Subcutaneous adipose tissue (tissue), 4 donors: ENCODE measurements around the gene BPTF. TPM values are rescaled to one million over a fixed set of nuclear protein-coding genes. Genes with fewer than 3 reads are reported as not detected.

ENCODE experiments used
- CTCF ChIP-seq: fragments of 450-650 bp; IDR thresholded peaks from one replicate; pipeline ENCODE4 v1.5.1; 2016; ENCODE audit warnings: low read depth, mild to moderate bottlenecking, control low read depth, antibody characterized with exemption, moderate library complexity
- total RNA-seq, 4 donors: library from RNA; depleted of rRNA; stranded (reverse); fragments of >200 nt; gene quantifications; one replicate each; pipeline ENCODE4 v1.1.0, GENCODE V29; 2016

The BPTF gene
- total RNA-seq, 4 donors from 2014 or later = 64.4 to 95.9 (median 77.5) TPM

- no peak for TF ChIP-seq CTCF
Measured at GRCh38 chr17:67838538-67838937, 13.2 kb downstream of the BPTF start.

GRCh38 chr17:67841992-67842391, 16.7 kb downstream of the BPTF start:
- TF ChIP-seq CTCF = no peak

- TF ChIP-seq CTCF = no peak
Measured at GRCh38 chr17:67842648-67843047, 17.3 kb downstream of the BPTF start.

GRCh38 chr17:67845374-67845773, 20.1 kb downstream of the BPTF start:
- TF ChIP-seq CTCF = no peak

GRCh38 chr17:67850991-67851631, 25.8 kb downstream of the BPTF start:
- TF ChIP-seq CTCF = no peak

GRCh38 chr17:67853703-67854102, 28.4 kb downstream of the BPTF start:
- TF ChIP-seq CTCF = no peak

GRCh38 chr17:67854378-67854777, 29.1 kb downstream of the BPTF start:
- TF ChIP-seq CTCF = no peak
